ENCODE measurements around the gene ABCD1.
"Not testable (repeated sequence)": the region's sequence is repeated elsewhere in the genome, so short reads cannot be mapped to it uniquely, and the experiment has no call there.

ABCD1 gene

DNA sequence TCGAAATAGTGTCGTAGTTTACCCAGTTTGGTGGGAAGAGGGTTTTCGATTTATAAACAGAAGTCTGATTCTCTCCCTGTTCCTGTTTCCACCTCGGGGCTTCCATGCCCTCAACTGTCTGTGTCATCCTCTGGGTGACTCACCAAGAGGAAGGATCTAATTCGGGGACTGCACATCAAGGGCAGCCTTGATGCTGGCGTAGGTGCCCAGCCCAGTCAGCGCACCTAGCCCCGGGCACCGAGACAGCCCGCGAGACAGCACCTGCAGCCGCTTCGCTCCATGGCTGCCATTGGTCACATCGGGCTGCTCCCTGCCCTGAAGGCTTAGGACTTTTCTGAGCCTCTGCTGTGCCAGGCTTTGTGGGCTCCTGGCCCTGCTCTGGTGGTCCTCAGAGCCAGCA lies 7.7 kb downstream of the ABCD1 start:
- DNase-seq (ENCODE audit: low read depth in 1 of 2, low spot score in 1 of 2): no peak

DNA sequence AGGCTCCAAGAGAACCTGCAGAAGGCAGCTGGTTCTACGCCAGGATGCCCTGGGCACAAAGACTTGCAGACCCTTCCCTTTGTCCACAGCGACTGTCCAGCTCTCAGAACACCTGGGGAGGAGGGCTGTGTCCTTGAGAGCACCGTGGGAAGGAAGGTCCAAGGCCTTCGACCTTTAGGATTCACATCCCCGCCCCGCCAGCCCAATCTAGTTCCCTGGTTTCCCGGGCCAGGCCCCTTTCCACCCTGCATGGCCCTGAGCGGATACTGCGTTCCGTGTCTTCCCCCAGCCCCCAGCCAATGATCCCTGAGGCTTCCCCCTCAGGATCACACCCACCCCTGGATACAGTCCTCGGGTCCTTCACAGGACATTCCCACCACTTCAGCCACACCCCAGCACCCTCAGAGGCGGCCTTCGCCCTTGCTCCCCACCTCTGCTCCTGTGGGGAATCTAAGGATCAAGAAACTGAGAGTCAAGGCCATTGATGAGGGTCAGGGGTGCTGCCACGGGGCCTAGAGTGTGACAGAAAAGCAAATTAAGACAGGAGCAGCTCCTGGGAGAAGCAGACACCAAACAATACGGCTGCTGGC lies 9.1 kb downstream of the ABCD1 start:
- no peak for DNase-seq (ENCODE audit: low read depth in 1 of 2, low spot score in 1 of 2)

DNA sequence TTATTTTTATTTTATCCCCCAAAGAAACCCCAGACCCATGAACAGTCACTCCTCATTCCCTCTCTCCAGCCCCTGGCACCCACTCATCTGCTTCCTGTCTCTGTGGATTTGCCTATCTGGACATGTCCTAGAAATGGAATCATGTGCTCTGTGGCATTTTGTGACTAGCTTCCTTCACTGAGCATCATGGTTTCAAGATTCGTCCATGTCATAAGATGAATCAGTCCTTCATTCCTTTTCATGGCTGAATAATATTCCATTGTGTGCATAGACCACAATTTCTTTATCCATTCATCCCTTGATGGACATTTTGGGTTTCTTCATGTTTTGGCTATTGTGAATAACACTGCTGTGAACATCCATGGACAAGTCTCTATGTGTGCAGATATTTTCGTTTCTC lies 10.2 kb downstream of the ABCD1 start:
- DNase-seq (ENCODE audit: low read depth in 1 of 2, low spot score in 1 of 2): no peak

DNA sequence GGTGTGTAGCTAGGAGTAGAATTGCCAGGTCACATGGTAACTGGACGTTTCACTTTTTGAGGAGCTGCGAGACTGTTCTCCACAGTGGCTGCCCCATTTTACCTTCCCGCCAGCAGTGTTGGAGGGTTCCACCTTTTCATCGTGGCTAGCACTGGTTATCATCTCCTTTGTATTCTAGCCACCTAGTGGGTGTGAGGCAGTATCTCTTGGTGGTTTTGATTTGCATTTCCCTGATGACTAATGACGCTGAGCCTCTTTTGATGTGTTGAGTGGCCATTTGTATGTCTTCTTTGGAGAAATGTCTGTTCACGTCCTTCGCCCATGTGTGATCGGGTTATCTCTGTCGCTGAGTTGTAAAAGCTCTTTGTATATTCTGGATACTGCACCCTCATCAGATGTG lies 10.6 kb downstream of the ABCD1 start:
- DNase-seq (ENCODE audit: low read depth in 1 of 2, low spot score in 1 of 2): no peak

DNA sequence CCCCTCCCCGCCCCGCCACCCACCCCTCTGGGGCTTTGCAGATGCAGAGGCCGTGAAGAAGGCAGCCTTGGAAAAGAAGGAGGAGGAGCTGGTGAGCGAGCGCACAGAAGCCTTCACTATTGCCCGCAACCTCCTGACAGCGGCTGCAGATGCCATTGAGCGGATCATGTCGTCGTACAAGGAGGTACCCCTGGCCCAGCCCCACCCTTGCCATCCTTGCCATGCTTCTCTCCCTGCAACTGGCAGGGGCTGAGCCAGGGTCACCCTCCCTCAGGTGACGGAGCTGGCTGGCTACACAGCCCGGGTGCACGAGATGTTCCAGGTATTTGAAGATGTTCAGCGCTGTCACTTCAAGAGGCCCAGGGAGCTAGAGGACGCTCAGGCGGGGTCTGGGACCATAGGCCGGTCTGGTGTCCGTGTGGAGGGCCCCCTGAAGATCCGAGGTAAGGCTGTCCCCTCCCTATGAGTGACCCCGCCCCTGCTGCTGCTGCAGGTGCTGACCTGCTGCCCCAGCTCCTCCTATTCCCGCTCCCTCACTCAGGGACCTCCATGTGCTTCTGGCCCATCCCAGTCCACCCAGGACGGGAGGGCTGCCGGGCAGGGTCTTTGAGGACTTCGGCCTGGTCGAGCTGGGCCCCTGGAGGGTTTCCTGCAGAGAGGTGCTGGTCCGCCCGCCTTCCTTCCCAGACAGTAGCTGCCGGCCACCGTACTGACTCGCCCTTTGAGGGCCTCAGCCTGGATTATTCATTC lies 11.6 kb downstream of the ABCD1 start:
- no peak for DNase-seq (ENCODE audit: low read depth in 1 of 2, low spot score in 1 of 2)

DNA sequence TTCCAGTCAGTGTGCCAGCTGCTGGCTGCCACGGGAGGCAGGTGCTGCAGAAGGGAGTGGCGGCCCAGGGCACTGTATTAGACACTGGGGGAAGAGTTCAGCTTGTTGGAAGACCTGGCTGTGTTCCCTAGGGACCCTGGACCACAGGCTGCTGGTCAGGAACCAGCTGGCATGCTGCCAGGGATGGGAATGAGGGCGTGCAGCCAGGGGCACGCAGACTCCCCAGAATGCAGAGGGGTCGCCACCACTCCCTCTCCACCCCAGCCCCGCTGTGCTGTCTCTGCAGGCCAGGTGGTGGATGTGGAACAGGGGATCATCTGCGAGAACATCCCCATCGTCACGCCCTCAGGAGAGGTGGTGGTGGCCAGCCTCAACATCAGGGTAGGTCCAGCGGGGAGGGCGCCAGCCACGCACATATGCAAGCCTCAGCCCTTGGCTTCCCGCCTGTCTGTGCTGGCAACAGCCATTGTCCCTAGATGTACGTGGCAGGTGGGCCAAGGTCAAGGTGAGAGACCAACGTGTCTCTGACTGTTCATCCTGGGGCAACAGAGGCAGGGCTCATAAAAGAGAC lies 12.3 kb downstream of the ABCD1 start:
- DNase-seq (ENCODE audit: low read depth in 1 of 2, low spot score in 1 of 2): no peak

DNA sequence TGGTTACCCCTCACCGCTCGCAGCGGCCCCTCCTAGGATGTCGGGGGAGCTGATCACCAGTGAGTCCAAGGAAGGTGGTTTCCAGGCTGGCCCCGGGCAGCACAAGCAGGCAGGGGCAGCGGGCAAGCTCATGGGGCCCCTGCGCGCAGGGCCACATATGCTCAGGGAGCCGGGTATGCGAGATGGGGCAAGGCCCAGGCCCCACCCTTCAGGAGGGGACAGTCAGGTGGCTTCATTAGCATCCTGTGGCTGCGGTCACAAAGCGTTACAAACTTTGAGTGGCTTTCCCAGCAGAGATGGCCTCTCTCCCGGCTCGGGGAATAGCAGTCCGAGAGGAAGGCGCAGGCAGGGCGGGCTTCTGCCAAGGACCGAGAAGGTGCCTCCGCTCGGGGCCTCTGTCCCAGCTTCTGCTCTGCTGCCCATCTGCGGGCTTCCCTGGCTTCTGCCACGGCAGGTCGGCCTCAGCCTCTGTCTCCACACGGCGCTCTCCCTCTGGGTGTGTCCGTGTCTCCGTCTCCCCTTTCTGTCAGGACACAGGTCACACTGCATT lies 13.5 kb downstream of the ABCD1 start:
- no peak for DNase-seq (ENCODE audit: low read depth in 1 of 2, low spot score in 1 of 2)

DNA sequence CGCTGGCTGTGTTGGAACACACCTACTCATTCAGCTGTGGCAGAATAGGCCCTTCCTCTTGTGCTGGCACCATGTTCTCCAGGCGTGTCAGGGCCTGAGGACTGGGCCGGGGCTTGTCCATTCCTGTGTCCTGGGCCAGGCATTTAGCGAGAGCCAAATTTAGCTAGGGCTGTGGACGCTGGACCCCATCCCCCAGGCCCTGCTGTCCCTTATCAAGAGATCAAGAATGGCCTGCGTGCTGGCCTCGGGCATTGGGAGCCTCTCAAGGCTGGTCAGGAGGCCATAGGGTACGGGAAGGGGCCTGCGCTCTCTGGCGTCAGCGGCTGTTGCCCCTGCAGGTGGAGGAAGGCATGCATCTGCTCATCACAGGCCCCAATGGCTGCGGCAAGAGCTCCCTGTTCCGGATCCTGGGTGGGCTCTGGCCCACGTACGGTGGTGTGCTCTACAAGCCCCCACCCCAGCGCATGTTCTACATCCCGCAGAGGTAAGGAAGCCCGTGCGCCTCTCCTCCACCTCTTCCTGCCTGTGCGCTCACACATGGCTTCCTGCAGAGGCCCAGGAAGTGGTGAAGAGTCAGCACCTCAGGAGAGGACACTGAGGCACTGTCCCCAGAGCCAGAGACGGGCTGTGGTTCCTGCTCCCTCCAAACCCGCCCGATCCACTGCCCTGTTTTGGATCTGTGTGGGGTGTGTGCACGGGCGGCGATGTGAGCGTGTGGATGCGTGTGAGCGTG lies 15.3 kb downstream of the ABCD1 start:
- no peak for DNase-seq (ENCODE audit: low read depth in 1 of 2, low spot score in 1 of 2)

DNA sequence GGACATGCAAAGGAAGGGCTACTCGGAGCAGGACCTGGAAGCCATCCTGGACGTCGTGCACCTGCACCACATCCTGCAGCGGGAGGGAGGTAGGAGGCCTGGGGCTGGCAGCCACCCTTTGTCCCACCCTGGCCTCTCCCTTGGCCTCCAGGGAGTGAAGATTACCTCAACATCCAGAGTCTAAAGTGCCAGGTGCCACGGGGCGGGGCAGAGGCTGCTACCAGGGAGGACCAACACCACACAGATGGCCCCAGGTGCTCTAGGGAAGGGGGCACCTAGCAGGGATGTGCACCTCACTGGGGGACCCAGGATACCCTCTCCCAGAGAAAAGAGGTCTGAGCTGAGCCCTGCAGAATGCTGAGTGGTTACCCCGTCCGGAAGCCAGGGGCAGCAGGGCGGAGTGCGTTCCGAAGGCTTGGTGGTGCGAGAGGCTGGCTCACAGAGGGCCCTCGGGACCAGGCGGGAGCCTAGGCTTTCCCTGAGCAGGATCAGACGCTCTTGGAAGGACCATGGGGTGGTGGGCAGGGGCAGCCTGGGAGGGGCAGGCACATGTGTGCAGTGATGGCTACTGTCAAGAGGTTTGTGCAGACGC lies 16.1 kb downstream of the ABCD1 start:
- no peak for DNase-seq (ENCODE audit: low read depth in 1 of 2, low spot score in 1 of 2)

DNA sequence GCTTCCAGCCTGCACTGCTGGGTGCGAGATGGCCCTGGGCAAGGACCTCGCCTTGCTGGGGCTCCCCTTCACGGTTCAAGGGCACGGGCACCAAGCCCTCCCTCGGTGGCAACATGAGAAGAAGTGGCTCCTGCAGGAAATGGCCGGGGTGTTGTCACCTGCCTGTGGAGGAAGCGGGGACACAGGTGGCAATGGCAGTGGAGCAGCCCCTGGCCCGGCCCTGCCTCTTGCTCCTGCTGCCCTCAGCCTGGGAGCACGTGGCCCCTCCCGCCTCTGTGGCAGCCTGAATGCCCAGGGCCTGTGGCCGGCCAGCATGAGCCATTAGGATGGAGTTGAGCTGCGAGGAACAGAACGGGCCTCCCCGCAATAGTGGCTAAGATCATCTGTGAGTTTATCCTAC lies 16.8 kb downstream of the ABCD1 start:
- no peak for DNase-seq (ENCODE audit: low read depth in 1 of 2, low spot score in 1 of 2)

DNA sequence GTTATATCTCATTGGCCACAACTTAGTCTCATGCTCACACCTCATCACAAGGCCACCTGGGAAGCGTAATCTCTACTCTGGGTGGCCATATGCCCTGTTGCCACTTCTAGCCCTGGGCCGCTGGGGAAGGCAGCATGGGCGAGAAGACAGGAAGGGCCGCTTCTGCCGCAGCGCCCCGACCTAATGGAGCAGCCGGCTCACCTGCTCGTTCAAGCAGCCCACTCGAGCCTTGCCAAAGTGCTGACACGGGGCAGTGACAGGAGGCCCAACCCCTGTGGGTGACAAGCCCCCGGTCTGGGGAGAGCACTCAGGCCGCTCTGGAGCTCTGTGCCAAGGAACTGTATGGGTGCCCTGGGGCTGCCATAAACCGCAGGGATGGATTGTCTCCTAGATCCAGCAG lies 17.5 kb downstream of the ABCD1 start:
- not testable (repeated sequence) for DNase-seq (ENCODE audit: low read depth in 1 of 2, low spot score in 1 of 2)

DNA sequence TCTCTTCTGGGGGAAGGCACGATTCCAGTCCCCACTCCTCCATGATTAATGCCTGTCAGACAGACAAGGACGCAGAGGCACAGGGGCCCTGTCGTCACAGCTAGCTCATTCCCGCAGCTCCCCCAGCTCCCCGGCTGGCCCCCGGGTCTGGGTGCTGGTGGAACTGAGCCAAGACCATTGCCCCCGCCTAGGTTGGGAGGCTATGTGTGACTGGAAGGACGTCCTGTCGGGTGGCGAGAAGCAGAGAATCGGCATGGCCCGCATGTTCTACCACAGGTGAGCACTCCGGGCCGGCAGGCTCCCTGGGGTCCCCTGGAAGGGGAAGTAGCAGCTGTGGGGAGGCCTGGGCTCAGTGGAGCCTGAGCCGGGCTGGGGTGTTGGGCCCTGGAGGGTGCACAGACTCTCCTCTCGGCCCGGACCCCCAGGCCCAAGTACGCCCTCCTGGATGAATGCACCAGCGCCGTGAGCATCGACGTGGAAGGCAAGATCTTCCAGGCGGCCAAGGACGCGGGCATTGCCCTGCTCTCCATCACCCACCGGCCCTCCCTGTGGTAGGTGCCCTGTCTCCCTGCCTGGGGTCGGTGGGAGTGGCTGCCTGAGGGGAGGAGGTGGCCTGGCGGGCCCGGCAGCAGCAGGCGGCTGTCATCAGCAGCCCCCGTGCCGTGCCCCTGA lies 18.3 kb downstream of the ABCD1 start:
- DNase-seq (ENCODE audit: low read depth in 1 of 2, low spot score in 1 of 2): not testable (repeated sequence)

DNA sequence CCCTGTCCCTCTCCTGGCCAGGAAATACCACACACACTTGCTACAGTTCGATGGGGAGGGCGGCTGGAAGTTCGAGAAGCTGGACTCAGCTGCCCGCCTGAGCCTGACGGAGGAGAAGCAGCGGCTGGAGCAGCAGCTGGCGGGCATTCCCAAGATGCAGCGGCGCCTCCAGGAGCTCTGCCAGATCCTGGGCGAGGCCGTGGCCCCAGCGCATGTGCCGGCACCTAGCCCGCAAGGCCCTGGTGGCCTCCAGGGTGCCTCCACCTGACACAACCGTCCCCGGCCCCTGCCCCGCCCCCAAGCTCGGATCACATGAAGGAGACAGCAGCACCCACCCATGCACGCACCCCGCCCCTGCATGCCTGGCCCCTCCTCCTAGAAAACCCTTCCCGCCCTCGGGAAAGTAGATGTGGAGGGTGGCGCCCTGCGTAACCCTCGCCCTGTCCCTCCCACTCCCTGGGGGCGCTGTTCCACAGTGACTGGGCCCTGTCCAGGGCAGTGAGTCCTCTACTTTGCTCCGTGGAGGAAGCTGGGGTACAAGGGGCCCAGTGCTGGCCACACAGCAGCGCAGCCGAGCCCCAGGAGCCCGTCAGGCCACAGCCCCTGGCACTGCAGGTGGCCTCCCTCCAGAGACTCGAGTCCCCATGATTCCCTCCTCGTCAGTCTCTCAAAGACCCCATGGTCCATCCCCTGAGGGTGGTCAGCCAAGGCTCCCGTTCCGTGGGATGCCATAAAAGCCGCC lies 19.0 kb downstream of the ABCD1 start:
- DNase-seq (ENCODE audit: low read depth in 1 of 2, low spot score in 1 of 2): not testable (repeated sequence)

DNA sequence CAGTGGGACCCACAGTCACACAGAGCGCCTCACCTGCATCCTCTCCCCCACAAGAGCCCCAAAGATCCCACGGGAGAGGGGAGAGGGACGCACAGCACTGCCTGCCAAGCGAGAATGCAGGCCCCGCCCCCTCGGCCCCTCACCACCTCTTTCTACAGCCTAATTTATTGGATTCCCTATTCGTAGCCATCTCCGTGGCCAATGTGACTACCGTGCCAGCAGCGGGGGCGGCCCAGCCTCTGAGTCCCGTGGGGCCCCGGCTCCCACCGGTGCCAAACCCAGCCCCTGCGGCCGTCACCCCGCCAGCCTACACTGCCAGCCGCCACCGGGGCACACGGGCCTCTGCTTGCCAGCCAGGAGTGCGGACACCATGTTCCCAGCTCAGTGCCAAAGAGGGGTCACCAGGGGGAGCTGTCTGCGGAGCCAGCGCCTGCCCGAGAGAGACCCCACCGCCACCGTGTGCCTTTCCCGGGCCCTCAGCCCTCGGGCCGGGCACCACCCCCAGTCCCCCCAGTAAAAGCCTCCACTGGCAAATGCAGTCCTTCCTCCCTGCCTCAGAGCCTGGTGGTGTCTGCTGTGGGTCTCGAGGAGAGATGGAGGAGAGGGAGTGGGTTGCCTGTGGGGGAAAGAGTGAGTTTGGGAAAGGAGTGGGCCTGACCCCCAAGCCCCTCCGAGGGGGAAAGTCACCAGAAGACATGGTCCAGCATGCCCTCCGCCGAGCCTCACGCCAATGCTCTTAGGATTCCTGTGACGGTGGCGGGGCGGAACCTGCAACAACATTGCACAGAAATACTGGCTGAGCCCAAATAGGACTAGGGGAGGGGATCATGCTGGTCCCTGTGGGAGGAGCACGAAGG lies 19.8 kb downstream of the ABCD1 start:
- DNase-seq (ENCODE audit: low read depth in 1 of 2, low spot score in 1 of 2): no peak

DNA sequence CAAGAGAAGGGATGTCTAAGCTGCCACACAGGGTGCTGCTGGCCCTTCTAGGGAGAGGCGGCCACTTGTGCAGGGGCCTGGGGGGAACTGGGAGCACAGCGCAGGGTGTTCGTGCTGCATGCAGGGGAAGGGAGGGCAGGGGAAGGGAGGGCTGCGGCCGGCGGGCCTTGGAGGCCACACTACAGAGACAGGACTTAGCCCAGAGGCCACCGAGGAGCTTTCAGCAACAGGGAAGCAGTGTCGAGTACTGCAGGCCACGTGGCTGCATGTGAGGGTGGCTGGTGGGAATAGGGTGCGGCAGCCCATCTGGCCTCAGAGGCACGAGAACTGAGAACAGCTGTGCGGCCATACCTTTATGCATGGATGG lies 20.4 kb downstream of the ABCD1 start:
- DNase-seq (ENCODE audit: low read depth in 1 of 2, low spot score in 1 of 2): not testable (repeated sequence)

DNA sequence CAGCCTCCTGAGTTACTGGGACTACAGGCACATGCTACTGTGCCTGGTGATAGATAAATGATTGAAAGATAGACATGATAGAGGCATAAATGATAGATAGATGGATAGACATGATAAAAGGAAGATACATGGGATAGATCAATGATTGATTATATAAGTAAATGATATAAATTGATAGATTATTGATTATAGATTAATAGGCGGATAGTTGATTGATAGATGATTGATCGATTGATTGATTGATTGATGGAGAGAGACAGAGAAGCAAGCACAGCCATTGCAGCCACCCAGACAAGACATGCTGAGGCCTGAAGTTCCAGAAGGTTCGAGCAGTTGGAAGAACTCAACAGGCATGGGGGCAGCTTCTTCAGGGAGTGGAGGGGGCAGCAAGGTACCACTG lies 21.7 kb downstream of the ABCD1 start:
- DNase-seq (ENCODE audit: low read depth in 1 of 2, low spot score in 1 of 2): no peak

DNA sequence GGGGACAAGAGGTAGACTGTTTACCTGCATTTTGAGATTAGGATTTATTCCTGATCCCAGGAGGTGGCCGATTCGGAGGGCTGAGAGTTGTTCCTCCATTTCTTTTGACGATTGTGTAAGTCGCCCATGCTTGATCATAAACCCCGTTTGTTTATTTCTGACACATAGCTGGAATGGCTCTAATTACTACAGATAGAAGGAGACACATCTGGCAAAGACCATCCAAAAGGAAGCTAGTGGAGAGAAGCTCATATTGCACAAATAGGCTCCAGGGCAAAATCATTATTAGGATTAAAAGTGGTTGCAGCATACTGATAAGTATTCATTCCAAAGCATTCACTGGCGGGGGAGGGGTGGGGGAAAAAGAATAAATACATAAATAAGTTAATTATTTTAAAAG lies 22.3 kb downstream of the ABCD1 start:
- DNase-seq (ENCODE audit: low read depth in 1 of 2, low spot score in 1 of 2): not testable (repeated sequence)

DNA sequence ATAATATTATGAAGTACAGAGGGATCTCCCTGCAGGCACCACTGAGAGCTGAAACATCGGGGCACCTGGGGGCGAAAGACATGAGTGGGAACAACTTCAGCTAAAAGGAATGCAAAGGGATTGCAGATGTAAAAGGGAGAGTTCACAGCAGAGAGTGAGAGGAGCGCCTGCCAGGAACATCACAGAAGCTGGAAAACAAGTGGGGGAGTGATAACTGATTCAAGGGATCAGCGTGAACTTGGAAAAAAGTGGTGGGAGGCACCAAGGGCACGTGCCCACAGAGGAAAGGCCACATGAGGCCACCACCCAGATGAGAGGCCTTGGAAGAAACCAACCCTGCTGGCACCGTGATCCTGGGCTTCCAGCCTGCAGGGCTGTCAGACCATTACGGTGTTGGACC lies 24.4 kb downstream of the ABCD1 start:
- DNase-seq (ENCODE audit: low read depth in 1 of 2, low spot score in 1 of 2): not testable (repeated sequence)

DNA sequence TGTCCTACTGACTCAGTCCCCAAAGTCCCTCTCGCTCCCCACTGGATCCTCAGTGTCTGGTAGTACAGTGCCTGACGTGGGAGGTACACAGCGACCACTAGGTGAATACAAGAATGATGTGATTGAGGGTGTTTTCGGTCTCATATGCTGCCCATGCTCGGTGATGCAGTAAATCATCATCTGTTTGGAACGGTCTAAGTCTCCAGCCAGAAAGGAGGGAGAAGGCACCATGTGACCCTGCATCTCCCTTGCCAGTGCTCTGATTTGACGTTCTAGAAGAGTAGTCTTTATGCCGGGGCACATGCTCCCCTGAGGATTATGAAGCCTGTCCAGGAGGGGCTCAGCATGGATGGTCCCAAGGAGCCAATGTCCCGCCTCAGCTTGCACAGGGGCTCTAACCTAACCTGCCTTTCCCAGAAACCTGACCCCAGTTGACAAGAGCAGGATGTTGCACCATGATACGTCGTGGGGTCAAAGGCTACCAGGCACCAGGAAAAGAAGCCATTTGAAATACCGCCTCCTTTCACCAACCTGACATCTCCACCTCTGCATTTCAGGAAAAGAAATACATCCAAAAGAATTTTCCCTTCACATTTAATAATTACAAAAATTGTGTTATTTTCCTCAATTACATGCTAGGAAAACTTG lies 25.6 kb downstream of the ABCD1 start:
- no peak for DNase-seq (ENCODE audit: low read depth in 1 of 2, low spot score in 1 of 2)
